ENCODE data around the gene ZMYND8.

Gene ZMYND8

DNA sequence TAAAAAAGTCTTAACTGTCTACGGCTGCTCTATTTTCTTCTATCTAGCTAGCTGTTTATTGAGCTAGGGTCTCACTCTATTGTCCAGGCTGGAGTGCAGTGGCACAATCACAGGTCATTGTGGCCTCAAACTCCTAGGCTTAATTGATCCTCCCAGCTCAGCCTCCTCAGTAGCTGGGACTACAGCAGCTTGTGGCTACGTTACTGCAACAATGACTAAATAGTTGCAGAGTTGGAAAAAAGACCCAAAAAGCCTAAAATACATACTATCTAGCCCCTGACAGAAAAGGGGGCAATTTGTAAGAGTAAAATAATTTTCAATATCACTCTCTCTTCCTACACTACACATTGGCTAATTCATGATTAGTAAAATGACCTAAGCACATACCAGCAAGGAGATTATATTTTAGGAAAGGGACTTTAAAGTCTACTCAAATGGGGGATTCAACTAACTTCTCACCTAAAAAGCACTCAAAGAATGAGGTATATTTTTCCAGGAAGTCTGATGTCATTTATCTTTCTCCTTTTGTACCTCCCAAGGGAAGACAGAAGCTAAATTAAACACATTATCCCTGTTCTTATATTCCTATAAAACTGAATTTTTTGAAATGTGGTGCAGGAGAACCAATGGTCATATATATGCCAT, 82.8 kb downstream of the ZMYND8 start:
- no peak overlapping the region for H3K4me3 ChIP-seq (ENCODE audit: low read depth, low read length)
- TF ChIP-seq, protein P1, sequence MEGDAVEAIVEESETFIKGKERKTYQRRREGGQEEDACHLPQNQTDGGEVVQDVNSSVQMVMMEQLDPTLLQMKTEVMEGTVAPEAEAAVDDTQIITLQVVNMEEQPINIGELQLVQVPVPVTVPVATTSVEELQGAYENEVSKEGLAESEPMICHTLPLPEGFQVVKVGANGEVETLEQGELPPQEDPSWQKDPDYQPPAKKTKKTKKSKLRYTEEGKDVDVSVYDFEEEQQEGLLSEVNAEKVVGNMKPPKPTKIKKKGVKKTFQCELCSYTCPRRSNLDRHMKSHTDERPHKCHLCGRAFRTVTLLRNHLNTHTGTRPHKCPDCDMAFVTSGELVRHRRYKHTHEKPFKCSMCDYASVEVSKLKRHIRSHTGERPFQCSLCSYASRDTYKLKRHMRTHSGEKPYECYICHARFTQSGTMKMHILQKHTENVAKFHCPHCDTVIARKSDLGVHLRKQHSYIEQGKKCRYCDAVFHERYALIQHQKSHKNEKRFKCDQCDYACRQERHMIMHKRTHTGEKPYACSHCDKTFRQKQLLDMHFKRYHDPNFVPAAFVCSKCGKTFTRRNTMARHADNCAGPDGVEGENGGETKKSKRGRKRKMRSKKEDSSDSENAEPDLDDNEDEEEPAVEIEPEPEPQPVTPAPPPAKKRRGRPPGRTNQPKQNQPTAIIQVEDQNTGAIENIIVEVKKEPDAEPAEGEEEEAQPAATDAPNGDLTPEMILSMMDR (IDR thresholded peaks at IDR 0.05; ENCODE audit: low read depth, low read length) = no peak
- no peak for DNase-seq (ENCODE audit: low read depth, low spot score)
- in situ Hi-C loops (cut with HindIII; ENCODE audit: low sequenced_read_pairs) = no loop called here

DNA sequence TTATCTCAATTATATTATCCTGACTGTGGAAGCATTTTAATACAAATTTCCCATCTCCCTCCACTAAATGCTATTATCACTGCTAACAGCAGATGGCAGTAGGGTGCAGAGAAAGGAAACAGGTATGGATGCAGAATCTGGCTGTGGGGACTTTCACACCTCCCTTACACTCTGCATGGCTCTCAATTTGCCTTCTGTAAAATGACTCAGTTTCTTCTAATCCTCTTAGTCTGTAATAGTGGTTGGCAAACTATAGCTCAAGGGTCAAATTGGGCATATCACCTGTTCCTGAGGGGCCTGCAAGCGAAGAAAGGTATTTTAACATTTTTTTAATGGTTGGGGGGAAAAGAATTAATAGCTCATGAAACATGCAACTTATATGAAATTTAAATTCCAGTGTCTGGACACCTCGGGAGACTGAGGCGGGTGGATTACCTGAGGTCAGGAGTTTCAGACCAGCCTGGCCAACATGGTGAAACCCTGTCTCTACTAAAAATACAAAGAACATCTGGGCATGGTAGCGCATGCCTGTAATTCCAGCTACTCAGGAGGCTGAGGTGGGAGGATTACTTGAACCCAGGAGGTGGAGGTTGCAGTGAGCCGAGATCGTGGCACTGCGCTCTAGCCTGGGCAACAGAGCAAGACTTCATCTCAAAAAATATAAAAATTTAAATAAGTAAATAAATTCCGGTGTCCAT, 83.5 kb downstream of the ZMYND8 start:
- no peak overlapping the region for H3K4me3 ChIP-seq (ENCODE audit: low read depth, low read length)
- DNase-seq (ENCODE audit: low read depth, low spot score) = peak; percentile 72
- TF ChIP-seq, protein P1 (IDR thresholded peaks at IDR 0.05; ENCODE audit: low read depth, low read length) = peak; percentile 77
- in situ Hi-C loops (cut with HindIII; ENCODE audit: low sequenced_read_pairs) = no loop called here

DNA sequence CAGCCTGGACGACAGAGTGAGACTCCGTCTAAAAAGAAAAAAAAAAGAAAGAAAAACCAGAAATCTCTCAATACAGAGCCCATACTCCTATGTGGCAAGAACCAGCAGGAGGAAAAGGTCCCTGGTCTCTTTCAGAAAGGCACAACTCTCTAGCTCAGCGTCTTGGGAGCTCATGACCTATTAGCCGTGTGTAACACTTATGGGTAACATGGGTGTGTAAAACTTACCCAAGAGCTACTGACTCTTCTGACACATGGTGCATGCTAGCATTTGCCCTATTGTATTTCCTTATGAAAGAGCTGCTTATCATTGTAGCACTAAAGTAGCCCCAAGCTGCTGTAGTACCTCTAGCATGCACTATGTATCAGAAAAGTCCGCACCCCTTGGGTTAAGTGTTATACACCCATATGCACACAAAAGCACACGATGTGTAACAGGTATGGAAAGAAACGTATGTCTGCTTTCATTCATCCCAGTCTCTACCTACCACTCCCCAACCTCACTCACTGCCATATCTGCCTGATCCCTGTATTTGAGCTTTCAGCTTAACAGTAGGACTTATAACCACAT, 85.4 kb downstream of the ZMYND8 start:
- H3K4me3 ChIP-seq (ENCODE audit: low read depth, low read length) = no peak overlapping the region
- in situ Hi-C loops (cut with HindIII; ENCODE audit: low sequenced_read_pairs) = no loop called here
- DNase-seq (ENCODE audit: low read depth, low spot score) = no peak
- TF ChIP-seq, protein P1 (IDR thresholded peaks at IDR 0.05; ENCODE audit: low read depth, low read length) = no peak

DNA sequence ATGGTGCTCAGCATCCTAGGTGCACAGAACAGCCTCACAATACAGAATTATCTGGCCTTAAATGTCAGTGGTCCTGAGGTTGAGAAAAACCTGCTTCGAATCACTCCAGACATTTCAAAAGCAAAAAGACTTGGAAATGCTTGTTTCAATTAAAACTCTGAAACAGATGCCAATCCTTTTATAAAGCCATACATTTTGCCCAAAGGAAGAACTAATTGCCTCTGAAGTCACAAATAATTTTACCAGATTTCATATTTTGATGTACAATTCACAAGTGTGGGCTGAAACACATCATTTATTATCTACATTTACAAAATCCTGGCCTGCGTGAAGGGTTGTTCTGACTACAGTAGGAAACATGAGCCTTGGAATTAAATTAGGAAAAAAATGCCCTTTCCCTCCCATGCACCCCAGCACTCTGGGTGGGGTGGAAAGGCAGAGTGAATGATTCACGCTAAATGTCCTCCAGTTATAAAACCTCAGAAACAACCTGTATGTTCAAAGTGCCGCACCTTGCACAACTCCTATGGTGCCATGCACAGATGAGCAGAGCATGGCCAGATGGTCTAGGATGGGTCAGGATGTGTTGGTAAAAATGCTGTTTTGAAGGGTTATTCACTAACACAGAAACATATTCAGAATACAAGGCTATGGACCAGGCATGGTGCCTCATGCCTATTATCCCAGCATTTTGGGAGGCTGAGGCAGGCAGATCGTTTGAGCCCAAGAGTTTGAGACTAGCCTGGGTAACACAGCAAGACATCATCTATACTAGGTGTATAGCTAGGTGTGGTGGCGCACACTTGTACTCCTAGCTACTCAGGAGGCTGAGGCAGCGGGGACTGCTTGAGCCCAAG, 87.0 kb downstream of the ZMYND8 start:
- TF ChIP-seq, protein P1 (IDR thresholded peaks at IDR 0.05; ENCODE audit: low read depth, low read length) = no peak
- in situ Hi-C loops (cut with HindIII; ENCODE audit: low sequenced_read_pairs) = no loop called here

DNA sequence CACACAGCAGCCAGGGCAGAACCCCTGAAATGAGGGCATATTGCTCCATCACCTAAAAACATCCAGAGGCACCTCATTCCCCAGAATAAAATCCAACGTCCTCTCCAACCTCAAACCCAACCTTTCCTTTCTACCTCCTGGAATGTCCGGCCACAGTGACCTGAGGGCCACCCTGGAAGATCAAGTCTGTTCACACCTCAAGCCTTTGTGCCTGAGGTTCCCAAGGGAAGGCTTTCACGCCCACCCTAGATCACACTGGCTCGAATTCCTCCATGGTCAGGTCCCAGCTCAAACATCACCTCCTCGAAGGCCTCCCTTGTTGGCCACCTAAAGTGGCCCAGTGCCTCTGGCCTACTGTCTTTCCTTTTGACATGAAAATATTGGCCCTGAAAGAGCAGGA, 88.9 kb downstream of the ZMYND8 start:
- DNase-seq (ENCODE audit: low read depth, low spot score) = no peak
- TF ChIP-seq, protein P1 (IDR thresholded peaks at IDR 0.05; ENCODE audit: low read depth, low read length) = no peak
- in situ Hi-C loops (cut with HindIII; ENCODE audit: low sequenced_read_pairs) = no loop called here
- H3K4me3 ChIP-seq (ENCODE audit: low read depth, low read length) = no peak overlapping the region

More for the DNA sequence above, 87.0 kb downstream of the ZMYND8 start:
- DNase-seq (ENCODE audit: low read depth, low spot score) = no peak
- H3K4me3 ChIP-seq (ENCODE audit: low read depth, low read length) = no peak overlapping the region

DNA sequence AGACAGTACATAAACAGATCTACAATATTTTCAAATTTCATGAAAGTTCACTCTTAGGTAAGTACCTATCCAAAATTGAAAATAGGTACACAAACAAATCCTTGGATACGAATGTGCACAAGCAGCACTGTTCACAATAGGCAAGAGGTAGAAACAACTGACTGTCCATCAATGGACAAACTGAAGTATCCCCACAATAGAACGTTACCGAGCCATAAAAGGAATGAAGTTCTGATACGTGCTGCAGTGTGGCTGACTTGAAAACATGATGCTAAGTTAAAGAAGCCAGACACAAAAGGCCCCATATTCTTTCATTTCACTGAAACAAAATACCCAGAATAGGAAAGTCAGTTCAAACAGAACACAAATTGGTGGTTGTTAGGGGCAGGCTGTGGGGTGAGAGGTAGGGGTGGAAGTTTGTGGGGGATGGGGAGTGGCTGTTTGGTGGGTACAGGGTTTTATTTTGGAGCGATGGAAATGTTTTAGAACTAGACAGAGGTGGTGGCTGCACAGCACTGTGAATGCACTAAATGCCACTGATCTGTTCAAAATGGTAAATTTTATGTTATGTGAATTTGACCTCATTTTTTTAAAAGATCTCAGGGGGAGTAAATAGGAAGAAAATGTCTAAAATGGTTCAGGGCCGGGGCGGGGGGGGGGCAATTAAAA, 89.5 kb downstream of the ZMYND8 start:
- in situ Hi-C loops (cut with HindIII; ENCODE audit: low sequenced_read_pairs) = no loop called here
- no peak overlapping the region for H3K4me3 ChIP-seq (ENCODE audit: low read depth, low read length)
- no peak for DNase-seq (ENCODE audit: low read depth, low spot score)
- TF ChIP-seq, protein P1 (IDR thresholded peaks at IDR 0.05; ENCODE audit: low read depth, low read length) = no peak

Measured in astrocyte of the spinal cord (primary cell).